Activated naive CD8-positive, alpha-beta T cell treated with anti-CD3 and anti-CD28 coated beads, Interleukin-2, amount 50 U/mL, for 16 hours (primary cell): ENCODE results near the gene HAVCR2.
A peak's percentile ranks its signal among the peaks of the same experiment; 100 is the strongest.

Experiments used
- DNase-seq: peaks from one replicate; pipeline ENCODE4 v3.0.0-alpha.2; 2020; ENCODE audit warnings: low read depth, low spot score

HAVCR2 gene

GRCh38 chr5:157108976-157109375 is at the start of gene HAVCR2:
TSS of gene HAVCR2 (minus strand) at chr5:157109044. CDS start at chr5:157108983, 61 bp downstream.
- DNase-seq = no peak

DNA sequence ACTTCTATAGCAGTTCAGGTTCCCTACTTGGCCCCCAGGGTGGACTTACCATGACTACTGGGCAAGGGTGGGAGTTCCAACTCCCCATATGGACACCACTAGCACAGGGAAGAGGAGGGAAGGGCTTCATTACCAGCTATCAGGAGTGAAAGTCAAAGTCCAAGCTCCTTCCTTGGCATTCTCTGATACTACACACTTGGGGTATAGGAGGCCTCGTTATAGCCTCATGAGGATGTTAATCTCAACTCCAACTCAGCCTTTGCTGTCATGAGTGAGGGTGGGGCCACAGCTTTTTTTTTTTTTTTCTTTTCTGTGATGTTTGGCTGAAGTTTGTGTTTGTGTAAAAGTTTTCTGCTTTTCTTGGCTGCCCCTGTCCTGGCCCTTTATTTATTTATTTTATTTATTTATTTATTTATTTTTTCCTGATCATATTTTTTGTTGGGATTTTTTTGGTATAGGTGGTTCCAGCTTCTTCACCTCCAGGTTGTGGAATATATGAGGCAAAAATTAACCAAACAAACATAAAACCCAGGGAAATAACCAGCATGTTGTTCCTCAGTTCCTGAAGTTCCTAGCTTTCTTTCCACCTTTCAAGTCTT is 48.5 kb upstream of the HAVCR2 start:
- no peak for DNase-seq

GRCh38 chr5:157155297-157155696 is 46.5 kb upstream of the HAVCR2 start:
- no peak for DNase-seq

- no peak for DNase-seq
These were observed 42.2 kb upstream of the HAVCR2 start for GRCh38 chr5:157150995-157151394.

- DNase-seq = peak; percentile 74
These were observed 40.1 kb upstream of the HAVCR2 start for GRCh38 chr5:157148734-157149615.

- peak; percentile 25 for DNase-seq
These were observed 34.5 kb upstream of the HAVCR2 start for GRCh38 chr5:157143127-157143971.

- peak; percentile 82 for DNase-seq
These were observed 33.7 kb upstream of the HAVCR2 start, which contains the start of gene MED7 for GRCh38 chr5:157142317-157143126. TSS of gene MED7 (minus strand) at chr5:157142865. CDS start at chr5:157139431, 3,434 bp downstream.

- no peak for DNase-seq
These were observed 28.8 kb upstream of the HAVCR2 start for GRCh38 chr5:157137691-157138090.

DNA sequence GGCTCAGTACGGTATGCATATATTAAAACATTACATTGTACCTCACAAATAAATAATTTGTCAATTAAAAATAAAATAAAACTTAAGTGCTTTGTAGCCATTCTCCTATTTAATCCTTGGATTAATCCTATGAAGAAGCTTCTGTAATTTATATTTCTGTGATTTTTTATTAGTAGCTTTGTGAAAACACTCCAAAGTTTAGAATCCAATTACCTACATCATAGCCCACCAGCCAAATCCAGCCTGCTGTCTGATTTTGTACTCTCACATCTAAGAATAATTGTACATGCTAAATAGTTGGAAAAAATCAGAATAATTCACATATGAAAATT is 23.4 kb upstream of the HAVCR2 start:
- DNase-seq = no peak

DNA sequence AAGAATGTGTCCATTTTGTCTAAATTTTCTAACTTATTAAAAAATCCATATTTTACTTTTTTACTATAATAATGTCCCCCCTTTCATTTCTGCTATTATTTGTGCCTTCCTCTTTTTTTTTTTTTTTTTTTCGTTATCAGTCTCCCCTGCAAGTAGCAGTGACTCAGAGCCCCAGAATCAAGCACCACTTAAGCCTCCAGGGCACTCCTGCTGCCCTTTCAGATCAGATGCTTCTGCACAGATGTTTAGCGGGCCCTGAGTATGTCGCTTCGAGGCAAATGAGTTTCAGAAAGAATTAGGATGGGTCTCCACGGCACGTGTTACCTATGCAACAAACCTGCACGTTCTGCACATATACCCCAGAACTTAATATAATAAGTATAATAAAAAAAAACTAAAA is 22.1 kb upstream of the HAVCR2 start:
- DNase-seq = no peak

DNA sequence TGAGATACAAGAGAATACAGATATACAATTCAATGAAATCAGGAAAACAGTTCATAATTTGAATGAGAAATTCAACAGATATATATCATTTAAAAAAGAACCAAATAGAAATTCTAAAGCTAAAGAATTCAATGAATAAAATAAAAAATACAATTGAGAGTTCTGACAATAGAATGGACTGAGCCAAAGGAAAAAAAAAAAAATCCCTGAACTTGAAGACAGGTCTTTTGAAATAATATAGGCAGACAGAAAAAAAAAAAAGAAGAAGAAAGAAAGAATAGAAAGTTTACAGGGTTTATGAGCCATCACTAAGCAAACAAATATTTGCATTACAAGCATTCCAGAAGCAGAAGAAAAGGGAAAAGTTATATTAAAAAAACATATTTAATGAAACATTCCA is 12.9 kb upstream of the HAVCR2 start:
- no peak for DNase-seq

GRCh38 chr5:157120102-157120501 is 11.3 kb upstream of the HAVCR2 start:
- DNase-seq = no peak

DNA sequence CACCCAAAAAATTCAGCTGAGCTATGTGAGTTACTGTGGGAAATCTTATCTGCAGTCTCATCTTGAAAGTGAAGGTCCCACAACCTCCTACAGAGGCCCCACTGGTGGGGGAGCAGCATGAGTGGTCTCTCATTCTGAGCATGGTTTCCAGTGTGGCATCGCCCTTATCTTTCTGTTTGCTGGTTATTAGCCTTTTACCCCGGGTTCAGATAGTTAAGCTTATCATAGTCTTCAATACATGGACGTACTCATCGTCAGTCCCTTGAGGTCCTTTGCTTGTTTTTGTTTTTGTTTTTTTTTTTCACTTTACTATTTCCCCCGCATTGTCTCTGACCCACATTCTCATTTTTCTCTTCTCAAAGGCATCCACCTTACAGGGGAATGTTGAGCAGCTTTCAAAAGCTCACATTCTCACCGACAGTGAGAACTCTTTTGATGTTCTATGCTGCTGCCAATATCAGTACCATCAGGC is 7.7 kb upstream of the HAVCR2 start:
- no peak for DNase-seq

DNA sequence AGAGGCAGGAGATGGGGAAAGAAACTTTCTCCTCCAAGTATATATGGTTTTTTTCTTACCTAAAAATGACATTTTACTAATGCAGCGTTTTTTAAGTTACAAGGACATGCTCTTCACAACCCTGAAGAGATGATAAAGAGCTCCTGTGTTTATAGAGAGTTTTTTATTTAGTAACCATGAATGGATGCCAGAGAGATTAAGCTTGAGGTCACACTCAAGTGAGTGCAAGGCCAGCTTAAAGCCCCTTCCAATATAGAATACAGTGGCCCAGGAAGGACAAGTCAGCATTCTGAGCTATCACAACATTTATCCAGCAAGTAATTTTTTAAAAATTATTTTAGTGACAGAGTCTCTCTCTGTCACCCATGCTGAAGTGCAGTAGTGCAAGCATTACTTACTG is 6.7 kb upstream of the HAVCR2 start:
- DNase-seq = no peak

DNA sequence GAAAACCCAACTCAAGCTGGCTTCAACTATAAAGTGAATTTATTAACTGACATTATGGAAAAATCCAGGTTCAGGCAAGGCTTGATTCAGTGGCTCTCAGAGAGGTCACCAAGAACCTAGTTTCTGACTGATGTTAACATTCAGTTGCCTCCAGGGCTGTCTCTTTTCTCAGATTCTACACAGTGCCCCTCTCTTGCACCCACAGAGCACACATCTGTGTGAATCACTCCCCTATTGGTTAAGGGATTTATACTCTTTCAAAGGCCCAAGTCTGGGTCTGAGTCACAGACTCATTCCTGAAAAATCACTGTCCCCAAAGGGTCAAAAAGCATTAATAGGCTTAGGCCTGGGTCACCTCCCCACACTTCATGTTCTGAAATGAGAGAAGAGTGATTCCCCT is 6.2 kb upstream of the HAVCR2 start:
- DNase-seq = no peak

- DNase-seq = no peak
These were observed 4.2 kb upstream of the HAVCR2 start for GRCh38 chr5:157113002-157113401.

- DNase-seq = no peak
These were observed 900 bp upstream of the HAVCR2 start for GRCh38 chr5:157109744-157110143.

DNA sequence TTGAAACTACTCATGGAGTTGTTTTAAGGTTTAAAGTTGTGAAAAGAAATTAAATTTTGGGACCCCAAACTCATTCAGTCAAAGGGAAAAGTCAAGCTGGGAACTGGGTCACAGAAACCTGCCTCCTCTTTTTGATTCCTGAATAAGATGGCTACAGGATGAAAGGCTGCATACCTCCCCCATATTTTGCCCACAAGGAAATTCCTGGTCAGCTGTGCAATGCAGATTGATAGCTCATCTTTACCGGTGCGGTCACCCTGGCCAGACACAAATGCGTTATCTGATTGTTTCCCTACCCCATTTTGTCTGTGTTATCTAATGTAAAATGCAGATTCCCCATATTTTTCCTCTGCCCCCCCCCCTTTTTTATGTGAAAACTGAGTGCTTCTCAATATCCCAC is 1.3 kb downstream of the HAVCR2 start:
- DNase-seq = no peak

GRCh38 chr5:157106630-157107461 is 2.0 kb downstream of the HAVCR2 start:
- DNase-seq = no peak

GRCh38 chr5:157100140-157100679 is 8.6 kb downstream of the HAVCR2 start:
- no peak for DNase-seq
